ENCODE results near the gene NMT1.

- TF ChIP-seq, protein P1, sequence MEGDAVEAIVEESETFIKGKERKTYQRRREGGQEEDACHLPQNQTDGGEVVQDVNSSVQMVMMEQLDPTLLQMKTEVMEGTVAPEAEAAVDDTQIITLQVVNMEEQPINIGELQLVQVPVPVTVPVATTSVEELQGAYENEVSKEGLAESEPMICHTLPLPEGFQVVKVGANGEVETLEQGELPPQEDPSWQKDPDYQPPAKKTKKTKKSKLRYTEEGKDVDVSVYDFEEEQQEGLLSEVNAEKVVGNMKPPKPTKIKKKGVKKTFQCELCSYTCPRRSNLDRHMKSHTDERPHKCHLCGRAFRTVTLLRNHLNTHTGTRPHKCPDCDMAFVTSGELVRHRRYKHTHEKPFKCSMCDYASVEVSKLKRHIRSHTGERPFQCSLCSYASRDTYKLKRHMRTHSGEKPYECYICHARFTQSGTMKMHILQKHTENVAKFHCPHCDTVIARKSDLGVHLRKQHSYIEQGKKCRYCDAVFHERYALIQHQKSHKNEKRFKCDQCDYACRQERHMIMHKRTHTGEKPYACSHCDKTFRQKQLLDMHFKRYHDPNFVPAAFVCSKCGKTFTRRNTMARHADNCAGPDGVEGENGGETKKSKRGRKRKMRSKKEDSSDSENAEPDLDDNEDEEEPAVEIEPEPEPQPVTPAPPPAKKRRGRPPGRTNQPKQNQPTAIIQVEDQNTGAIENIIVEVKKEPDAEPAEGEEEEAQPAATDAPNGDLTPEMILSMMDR (IDR thresholded peaks at IDR 0.05) = no peak
- TF ChIP-seq POLR2AphosphoS5 (IDR thresholded peaks at IDR 0.05) = no peak
Measured at GRCh38 chr17:45111850-45112249, 50.7 kb downstream of the NMT1 start.

All from suprapubic skin (tissue), 3 donors.